HG03457 (cell line): ENCODE data around the gene SF1.

Experiments
- ATAC-seq: cut with Tn5 transposase; IDR thresholded peaks from one replicate; pipeline ENCODE4 v1.9.1; 2021; ENCODE audit warnings: moderate number of reproducible peaks; ENCODE audit not compliant: unreplicated experiment

SF1 gene

GRCh38 chr11:64762674-64763525 is 15.4 kb downstream of the SF1 start:
- no peak for ATAC-seq

GRCh38 chr11:64762277-64762673 is 16.1 kb downstream of the SF1 start:
- ATAC-seq = no peak

- no peak for ATAC-seq
These were observed 17.5 kb downstream of the SF1 start for GRCh38 chr11:64760759-64761420.

GRCh38 chr11:64759722-64760719 is 18.3 kb downstream of the SF1 start, which contains the start of gene PYGM:
Gene PYGM, minus strand, starts transcription at chr11:64759974. Its CDS starts 76 bp downstream, at chr11:64759898.
- no peak for ATAC-seq

GRCh38 chr11:64759131-64759721 is 19.1 kb downstream of the SF1 start:
- ATAC-seq = no peak

GRCh38 chr11:64758330-64759079 is 19.8 kb downstream of the SF1 start:
- ATAC-seq = no peak

GRCh38 chr11:64757549-64758329 is 20.6 kb downstream of the SF1 start:
- ATAC-seq = no peak

- ATAC-seq = no peak
These were observed 22.5 kb downstream of the SF1 start for GRCh38 chr11:64755681-64756361.

- ATAC-seq = no peak
These were observed 23.3 kb downstream of the SF1 start for GRCh38 chr11:64754919-64755662.

GRCh38 chr11:64754124-64754918 is 24.0 kb downstream of the SF1 start:
- no peak for ATAC-seq

- no peak for ATAC-seq
These were observed 24.8 kb downstream of the SF1 start for GRCh38 chr11:64753380-64754123.

GRCh38 chr11:64753019-64753379 is 25.3 kb downstream of the SF1 start:
- no peak for ATAC-seq

- no peak for ATAC-seq
These were observed 26.0 kb downstream of the SF1 start for GRCh38 chr11:64752175-64752970.

- no peak for ATAC-seq
These were observed 26.8 kb downstream of the SF1 start for GRCh38 chr11:64751580-64751979.

GRCh38 chr11:64751136-64751535 is 27.2 kb downstream of the SF1 start:
- ATAC-seq = no peak
